Loucy (cell line): ENCODE results near the gene RUVBL1.

Experiments
- H2AFZ ChIP-seq: fragments of 200-600 bp; sonication (generic); 2 replicates; pipeline ENCODE4 v1.6.0; 2016; ENCODE audit warnings: antibody characterized with exemption, mild to moderate bottlenecking, low read length, moderate library complexity
- H3F3A ChIP-seq: fragments of 200-600 bp; 2 replicates; pipeline ENCODE4 v1.6.0; 2016; ENCODE audit warnings: antibody characterized with exemption, low read depth, mild to moderate bottlenecking
- H3K27me3 ChIP-seq: fragments of 200-600 bp; sonication (generic); 2 replicates; pipeline ENCODE4 v1.6.1; 2014; ENCODE audit warnings: low read length, mild to moderate bottlenecking; ENCODE audit not compliant: insufficient read depth, poor library complexity, severe bottlenecking
- H3K36me3 ChIP-seq: fragments of 200-600 bp; sonication (generic); 2 replicates; pipeline ENCODE4 v1.6.1; 2016; ENCODE audit warnings: low read length; ENCODE audit not compliant: insufficient read depth
- H3K4me1 ChIP-seq: fragments of 200-600 bp; sonication (generic); 2 replicates; pipeline ENCODE4 v1.5.1; 2014; ENCODE audit warnings: low read length, mild to moderate bottlenecking; ENCODE audit not compliant: insufficient read depth, poor library complexity, severe bottlenecking
- H3K4me2 ChIP-seq: fragments of 200-600 bp; sonication (generic); 2 replicates; pipeline ENCODE4 v1.6.0; 2014; ENCODE audit warnings: antibody characterized with exemption, low read length, low read depth, mild to moderate bottlenecking; ENCODE audit not compliant: poor library complexity, severe bottlenecking
- H3K4me3 ChIP-seq: fragments of 200-600 bp; sonication (generic); 2 replicates; pipeline ENCODE4 v1.5.1; 2014; ENCODE audit warnings: low read length, mild to moderate bottlenecking, mixed read lengths; ENCODE audit not compliant: poor library complexity, severe bottlenecking
- H3K79me2 ChIP-seq: fragments of 200-600 bp; sonication (generic); 2 replicates; pipeline ENCODE4 v1.6.1; 2014; ENCODE audit warnings: low read length; ENCODE audit not compliant: insufficient read depth
- H3K9ac ChIP-seq: fragments of 200-600 bp; sonication (generic); 2 replicates; pipeline ENCODE4 v1.6.0; 2014; ENCODE audit warnings: mild to moderate bottlenecking, low read depth, low read length, moderate library complexity; ENCODE audit not compliant: poor library complexity, severe bottlenecking
- H3K9me2 ChIP-seq: fragments of 200-600 bp; sonication (generic); replicated peaks from 2 replicates; pipeline ENCODE4 v1.6.1; 2016; ENCODE audit warnings: low read depth, low read length, mixed read lengths
- H3K9me3 ChIP-seq: fragments of 200-600 bp; sonication (generic); 2 replicates; pipeline ENCODE4 v1.6.1; 2014; ENCODE audit warnings: mild to moderate bottlenecking, antibody characterized with exemption, low read length, low read depth; ENCODE audit not compliant: insufficient read depth
- H4K20me1 ChIP-seq: fragments of 200-600 bp; sonication (generic); 2 replicates; pipeline ENCODE4 v1.6.0; 2014; ENCODE audit warnings: antibody characterized with exemption, low read length, mild to moderate bottlenecking; ENCODE audit not compliant: insufficient read depth, poor library complexity, severe bottlenecking
- EZH2phosphoT487 ChIP-seq: fragments of 200-600 bp; IDR thresholded peaks from 2 replicates; pipeline ENCODE4 v1.6.1; 2018; ENCODE audit warnings: antibody characterized with exemption, mild to moderate bottlenecking, moderate library complexity, borderline replicate concordance
- TF ChIP-seq, protein P1 (sequence below): fragments of 200-600 bp; sonication (generic); conservative IDR thresholded peaks from 2 replicates; pipeline ENCODE4 v1.5.1; 2014; ENCODE audit warnings: mild to moderate bottlenecking, antibody characterized with exemption, low read length

The RUVBL1 gene

DNA sequence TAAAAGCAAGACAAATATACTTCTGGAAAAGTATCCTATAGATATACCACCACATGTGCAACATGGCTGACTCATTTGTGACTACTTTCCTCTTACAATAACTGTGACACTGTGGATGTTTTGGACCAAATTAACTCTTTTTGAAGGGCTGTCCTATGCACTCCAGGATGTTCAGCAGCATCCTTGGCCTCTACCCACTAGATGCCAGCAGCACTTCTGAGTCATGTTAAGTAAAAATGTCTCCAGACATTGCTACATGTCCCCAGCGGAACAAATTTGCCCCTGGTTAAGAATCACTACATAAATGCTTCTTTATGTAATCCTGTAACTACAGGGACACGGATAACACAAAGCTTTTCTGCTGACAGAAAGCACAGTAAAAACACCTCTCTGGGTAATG is 32.0 kb downstream of the RUVBL1 start:
- Histone ChIP-seq H3K36me3 (peaks cover 29% of the 10 kb centered on the region; the same call in 1 of the 2 replicates), H3K79me2 (no peaks in the 10 kb centered on the region), H3K9me2 (no peaks in the 10 kb centered on the region), H3K9ac (no peak overlapping the region), H2AFZ (no peak overlapping the region), H3K9me3 (no peaks in the 10 kb centered on the region), H3K4me2 (no peak overlapping the region), H3K4me1 (no peaks in the 10 kb centered on the region), H3F3A (no peaks in the 10 kb centered on the region), H3K4me3 (no peak overlapping the region), H3K27me3 (no peaks in the 10 kb centered on the region), H4K20me1 (no peaks in the 10 kb centered on the region)
- TF ChIP-seq, protein P1, sequence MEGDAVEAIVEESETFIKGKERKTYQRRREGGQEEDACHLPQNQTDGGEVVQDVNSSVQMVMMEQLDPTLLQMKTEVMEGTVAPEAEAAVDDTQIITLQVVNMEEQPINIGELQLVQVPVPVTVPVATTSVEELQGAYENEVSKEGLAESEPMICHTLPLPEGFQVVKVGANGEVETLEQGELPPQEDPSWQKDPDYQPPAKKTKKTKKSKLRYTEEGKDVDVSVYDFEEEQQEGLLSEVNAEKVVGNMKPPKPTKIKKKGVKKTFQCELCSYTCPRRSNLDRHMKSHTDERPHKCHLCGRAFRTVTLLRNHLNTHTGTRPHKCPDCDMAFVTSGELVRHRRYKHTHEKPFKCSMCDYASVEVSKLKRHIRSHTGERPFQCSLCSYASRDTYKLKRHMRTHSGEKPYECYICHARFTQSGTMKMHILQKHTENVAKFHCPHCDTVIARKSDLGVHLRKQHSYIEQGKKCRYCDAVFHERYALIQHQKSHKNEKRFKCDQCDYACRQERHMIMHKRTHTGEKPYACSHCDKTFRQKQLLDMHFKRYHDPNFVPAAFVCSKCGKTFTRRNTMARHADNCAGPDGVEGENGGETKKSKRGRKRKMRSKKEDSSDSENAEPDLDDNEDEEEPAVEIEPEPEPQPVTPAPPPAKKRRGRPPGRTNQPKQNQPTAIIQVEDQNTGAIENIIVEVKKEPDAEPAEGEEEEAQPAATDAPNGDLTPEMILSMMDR: no peak
- TF ChIP-seq EZH2phosphoT487: no peak

DNA sequence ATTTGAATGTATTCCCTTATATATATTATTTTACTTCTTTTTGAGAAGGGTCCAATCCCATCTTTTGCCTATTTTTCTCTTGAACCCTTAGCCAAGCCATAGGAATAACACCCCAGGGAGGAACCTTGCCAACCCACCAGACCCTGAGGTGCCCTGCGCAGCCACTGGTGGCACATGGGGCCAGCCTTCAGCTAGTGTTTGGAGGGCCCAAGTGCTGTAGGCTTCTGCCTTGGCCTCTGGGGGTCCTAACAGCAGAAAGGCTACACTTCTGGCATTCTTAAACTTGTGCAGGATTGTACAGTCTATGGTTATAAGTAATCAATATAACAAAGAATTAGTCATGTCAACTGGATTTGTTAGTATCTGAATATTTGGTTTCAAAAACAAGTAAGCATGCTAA is 34.5 kb downstream of the RUVBL1 start:
- H3K4me2 ChIP-seq: no peak overlapping the region
- H3F3A ChIP-seq: no peaks in the 10 kb centered on the region
- TF ChIP-seq, protein P1: peak; percentile 19; the same call in 1 of the 2 replicates
- no peak for TF ChIP-seq EZH2phosphoT487
- H2AFZ ChIP-seq: no peak overlapping the region
- H3K79me2 ChIP-seq: no peaks in the 10 kb centered on the region
- no peaks in the 10 kb centered on the region for H3K9me3 ChIP-seq
- no peaks in the 10 kb centered on the region for H4K20me1 ChIP-seq
- H3K9ac ChIP-seq: no peak overlapping the region
- H3K36me3 ChIP-seq: peaks cover 34% of the 10 kb centered on the region; the same call in 1 of the 2 replicates
- H3K9me2 ChIP-seq: no peaks in the 10 kb centered on the region
- no peaks in the 10 kb centered on the region for H3K4me1 ChIP-seq
- H3K27me3 ChIP-seq: no peaks in the 10 kb centered on the region
- no peak overlapping the region for H3K4me3 ChIP-seq

DNA sequence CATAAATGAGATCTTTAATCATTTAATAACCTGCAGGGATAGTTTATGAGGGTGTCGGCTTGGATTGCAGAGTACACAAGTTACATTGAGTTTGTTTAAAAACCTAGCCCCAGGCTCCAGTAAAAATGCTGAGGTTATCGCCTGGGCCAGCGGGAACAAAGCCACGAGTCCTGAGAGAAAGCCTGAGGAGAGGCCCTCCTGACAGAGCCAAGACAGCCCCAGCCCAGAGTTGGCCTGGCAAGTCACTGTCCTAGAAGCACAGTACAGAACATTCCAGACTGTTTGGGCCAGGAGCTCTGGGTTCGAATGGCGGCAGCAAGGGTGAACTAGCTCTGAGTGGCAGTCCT is 39.0 kb downstream of the RUVBL1 start:
- Histone ChIP-seq H2AFZ (no peak overlapping the region), H3K79me2 (no peaks in the 10 kb centered on the region), H3K4me3 (no peak overlapping the region), H3K9ac (no peak overlapping the region), H4K20me1 (no peaks in the 10 kb centered on the region), H3K9me2 (no peaks in the 10 kb centered on the region), H3K27me3 (no peaks in the 10 kb centered on the region), H3K4me1 (no peaks in the 10 kb centered on the region), H3K4me2 (no peak overlapping the region), H3K36me3 (peaks cover 62% of the 10 kb centered on the region; the same call in 1 of the 2 replicates), H3F3A (no peaks in the 10 kb centered on the region), H3K9me3 (no peaks in the 10 kb centered on the region)
- TF ChIP-seq, protein P1: no peak
- TF ChIP-seq EZH2phosphoT487: no peak
